ENCODE results near the gene DGKQ.

The DGKQ gene, protein sequence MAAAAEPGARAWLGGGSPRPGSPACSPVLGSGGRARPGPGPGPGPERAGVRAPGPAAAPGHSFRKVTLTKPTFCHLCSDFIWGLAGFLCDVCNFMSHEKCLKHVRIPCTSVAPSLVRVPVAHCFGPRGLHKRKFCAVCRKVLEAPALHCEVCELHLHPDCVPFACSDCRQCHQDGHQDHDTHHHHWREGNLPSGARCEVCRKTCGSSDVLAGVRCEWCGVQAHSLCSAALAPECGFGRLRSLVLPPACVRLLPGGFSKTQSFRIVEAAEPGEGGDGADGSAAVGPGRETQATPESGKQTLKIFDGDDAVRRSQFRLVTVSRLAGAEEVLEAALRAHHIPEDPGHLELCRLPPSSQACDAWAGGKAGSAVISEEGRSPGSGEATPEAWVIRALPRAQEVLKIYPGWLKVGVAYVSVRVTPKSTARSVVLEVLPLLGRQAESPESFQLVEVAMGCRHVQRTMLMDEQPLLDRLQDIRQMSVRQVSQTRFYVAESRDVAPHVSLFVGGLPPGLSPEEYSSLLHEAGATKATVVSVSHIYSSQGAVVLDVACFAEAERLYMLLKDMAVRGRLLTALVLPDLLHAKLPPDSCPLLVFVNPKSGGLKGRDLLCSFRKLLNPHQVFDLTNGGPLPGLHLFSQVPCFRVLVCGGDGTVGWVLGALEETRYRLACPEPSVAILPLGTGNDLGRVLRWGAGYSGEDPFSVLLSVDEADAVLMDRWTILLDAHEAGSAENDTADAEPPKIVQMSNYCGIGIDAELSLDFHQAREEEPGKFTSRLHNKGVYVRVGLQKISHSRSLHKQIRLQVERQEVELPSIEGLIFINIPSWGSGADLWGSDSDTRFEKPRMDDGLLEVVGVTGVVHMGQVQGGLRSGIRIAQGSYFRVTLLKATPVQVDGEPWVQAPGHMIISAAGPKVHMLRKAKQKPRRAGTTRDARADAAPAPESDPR

DNA sequence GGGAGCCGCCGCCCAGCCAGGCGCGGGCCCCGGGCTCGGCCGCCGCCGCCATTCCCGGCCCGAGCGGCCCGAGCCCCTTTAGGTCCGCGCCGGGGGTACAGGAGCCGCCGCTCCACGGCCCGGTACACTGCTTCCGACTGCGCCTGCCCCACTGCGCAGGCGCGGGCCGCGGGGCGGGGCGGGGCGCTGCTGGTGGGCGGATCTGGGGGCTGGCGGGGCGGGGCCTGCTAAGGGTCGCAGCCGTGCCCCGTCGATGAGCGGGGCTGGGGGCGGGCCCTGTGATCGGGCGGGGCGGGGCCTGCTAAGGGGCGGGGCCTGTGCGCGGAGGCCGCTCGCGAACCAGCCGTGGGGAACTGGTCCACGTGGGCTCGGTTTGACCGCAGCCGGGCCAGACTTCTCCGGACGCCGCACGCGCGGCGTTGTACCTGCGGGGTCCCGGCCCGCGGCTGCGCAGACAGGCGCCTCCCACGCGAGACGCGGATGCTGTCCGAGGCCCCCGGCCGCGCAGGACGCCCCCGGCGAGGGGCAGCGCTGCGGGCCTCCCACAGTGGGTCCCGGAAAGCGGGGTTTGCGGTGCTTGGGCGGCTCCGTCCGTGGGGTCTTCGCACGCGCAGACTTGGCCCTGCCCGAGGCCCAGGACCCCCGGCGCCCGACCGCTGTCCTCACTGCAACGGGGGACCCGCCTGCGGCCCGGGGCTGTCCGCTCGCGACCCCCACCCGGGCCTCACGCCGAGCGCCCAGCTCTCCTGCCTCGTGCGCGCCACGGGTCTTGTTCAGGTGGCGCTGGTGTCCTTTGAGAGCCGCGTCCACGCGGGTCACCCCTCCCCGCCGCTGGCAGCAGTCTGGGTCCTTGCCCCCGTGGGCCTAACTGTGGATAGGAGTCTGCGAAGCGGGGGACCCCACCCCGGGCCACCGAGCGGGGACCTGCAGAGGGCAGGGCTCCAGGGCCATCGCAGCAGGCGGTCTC lies at the start of gene DGKQ:
DGKQ (minus strand) TSS at position 139 of the 967 bp plus-strand sequence; CDS start at position 52, 87 bp downstream.
- TF ChIP-seq CTCF (IDR thresholded peaks at IDR 0.05; ENCODE audit: borderline replicate concordance, control extremely low read depth, extremely low read depth, insufficient read depth, missing control alignments), result no peak
- peak; percentile 100 for DNase-seq (ENCODE audit: low spot score)
- in situ Hi-C loops (cut with MboI; ENCODE audit: low sequenced_read_pairs, unreplicated experiment), result no loop called here

DNA sequence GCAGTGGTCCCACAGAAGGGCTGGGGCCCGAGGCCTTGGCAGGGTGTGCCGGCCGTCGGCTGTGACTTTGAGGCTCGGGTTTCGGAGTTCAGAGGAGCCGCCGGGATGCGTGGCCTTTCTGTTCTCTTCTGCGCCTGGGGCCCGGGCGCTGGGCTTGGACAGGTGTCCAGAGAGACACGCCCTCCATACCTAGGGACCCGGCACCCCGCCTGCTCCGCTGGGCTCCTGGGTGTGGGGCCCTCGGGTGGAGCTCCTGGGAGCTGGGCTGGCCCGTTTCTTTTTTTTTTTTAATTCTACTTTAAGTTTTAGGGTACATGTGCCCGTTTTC lies 49.3 kb upstream of the DGKQ start:
- no peak for DNase-seq (ENCODE audit: low spot score)
- TF ChIP-seq CTCF (IDR thresholded peaks at IDR 0.05; ENCODE audit: borderline replicate concordance, control extremely low read depth, extremely low read depth, insufficient read depth, missing control alignments), result no peak
- in situ Hi-C loops (cut with MboI; ENCODE audit: low sequenced_read_pairs, unreplicated experiment), result no loop called here

DNA sequence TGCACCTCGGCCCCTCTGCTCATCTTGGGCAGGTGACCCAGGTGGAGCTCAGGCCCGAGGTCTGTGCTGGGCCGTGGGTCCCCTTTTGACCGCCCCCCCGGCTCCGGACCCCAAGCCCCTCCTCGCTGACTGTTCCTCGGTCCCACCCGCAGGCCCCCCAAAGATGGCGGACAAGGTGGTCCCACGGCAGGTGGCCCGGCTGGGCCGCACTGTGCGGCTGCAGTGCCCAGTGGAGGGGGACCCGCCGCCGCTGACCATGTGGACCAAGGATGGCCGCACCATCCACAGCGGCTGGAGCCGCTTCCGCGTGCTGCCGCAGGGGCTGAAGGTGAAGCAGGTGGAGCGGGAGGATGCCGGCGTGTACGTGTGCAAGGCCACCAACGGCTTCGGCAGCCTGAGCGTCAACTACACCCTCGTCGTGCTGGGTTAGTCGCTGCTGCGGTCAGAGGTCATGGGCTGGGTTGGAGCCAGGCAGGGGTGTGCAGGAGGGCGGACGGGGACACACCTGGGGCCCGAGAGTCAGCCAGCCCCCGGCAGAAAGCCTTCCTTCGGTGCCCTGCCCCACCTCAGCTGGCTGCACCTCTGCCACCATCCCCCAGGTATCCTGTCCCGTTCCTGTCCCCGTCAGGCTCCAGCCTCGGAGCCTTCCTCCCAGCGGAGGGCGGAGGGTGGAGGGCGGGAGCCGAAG lies 48.8 kb upstream of the DGKQ start:
- no peak for TF ChIP-seq CTCF (IDR thresholded peaks at IDR 0.05; ENCODE audit: borderline replicate concordance, control extremely low read depth, extremely low read depth, insufficient read depth, missing control alignments)
- in situ Hi-C loops (cut with MboI; ENCODE audit: low sequenced_read_pairs, unreplicated experiment), result no loop called here
- DNase-seq (ENCODE audit: low spot score), result no peak

DNA sequence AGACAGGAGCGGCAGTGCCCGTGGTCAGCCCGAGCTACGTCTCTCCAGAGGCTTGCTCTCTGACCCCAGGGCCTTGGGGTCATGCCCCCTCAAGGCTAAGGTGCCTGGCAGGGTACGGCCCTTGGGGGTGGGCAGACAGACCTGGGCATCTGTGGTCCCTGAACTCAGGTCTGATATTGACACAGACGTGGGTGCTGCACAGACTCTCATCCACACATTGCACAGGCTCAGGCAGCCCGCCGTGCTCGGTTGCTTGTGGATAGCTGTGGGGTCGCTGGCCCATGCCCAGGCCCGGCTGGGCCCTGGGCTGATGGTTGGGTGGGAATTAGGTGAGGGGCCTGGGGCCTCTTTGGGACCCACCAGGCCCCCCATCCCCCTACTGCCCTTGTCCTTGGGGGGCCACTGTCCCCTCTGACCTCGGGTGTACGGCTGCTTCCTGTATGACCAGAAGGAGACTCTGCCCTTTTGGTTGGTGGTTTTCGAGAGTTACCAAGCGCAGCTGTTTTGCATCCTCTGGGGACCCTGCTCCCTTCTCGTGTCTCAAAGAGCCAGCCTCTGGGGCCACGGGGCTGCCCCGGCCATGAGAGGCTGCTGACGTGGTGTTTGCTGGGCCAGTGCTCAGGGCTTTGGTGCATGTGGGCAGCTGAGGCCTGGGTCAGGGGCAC lies 48.1 kb upstream of the DGKQ start:
- peak; percentile 88 for DNase-seq (ENCODE audit: low spot score)
- TF ChIP-seq CTCF (IDR thresholded peaks at IDR 0.05; ENCODE audit: borderline replicate concordance, control extremely low read depth, extremely low read depth, insufficient read depth, missing control alignments), result no peak
- in situ Hi-C loops (cut with MboI; ENCODE audit: low sequenced_read_pairs, unreplicated experiment), result no loop called here

GRCh38 chr4:1019729-1020470 lies 46.5 kb upstream of the DGKQ start:
- no peak for DNase-seq (ENCODE audit: low spot score)
- in situ Hi-C loops (cut with MboI; ENCODE audit: low sequenced_read_pairs, unreplicated experiment), result no loop called here
- no peak for TF ChIP-seq CTCF (IDR thresholded peaks at IDR 0.05; ENCODE audit: borderline replicate concordance, control extremely low read depth, extremely low read depth, insufficient read depth, missing control alignments)

Measured in GM13976 (cell line).